Uterus (tissue), 2 donors: Measurements from ENCODE around the gene ACTBL2.

ENCODE experiments used
- POLR2A ChIP-seq, 2 donors: fragments of 450-650 bp; IDR thresholded peaks; one replicate each; pipeline ENCODE4 v1.6.1; 2016; ENCODE audit warnings: antibody characterized with exemption in 2 of 2, mild to moderate bottlenecking in 1 of 2, moderate library complexity in 1 of 2
- TF ChIP-seq, protein P1 (sequence below), 4 experiments: fragments of 200-600 bp in 2 of 4; fragments of 450-650 bp in 2 of 4; sonication (generic) in 2 of 4; IDR thresholded peaks; one replicate each; pipeline ENCODE4 v1.5.1; 2016 to 2019; ENCODE audit warnings: antibody characterized with exemption in 4 of 4, mild to moderate bottlenecking in 2 of 4, moderate library complexity in 1 of 4

GRCh38 chr5:57445006-57445704 lies 37.5 kb downstream of the ACTBL2 start:
- TF ChIP-seq, protein P1, sequence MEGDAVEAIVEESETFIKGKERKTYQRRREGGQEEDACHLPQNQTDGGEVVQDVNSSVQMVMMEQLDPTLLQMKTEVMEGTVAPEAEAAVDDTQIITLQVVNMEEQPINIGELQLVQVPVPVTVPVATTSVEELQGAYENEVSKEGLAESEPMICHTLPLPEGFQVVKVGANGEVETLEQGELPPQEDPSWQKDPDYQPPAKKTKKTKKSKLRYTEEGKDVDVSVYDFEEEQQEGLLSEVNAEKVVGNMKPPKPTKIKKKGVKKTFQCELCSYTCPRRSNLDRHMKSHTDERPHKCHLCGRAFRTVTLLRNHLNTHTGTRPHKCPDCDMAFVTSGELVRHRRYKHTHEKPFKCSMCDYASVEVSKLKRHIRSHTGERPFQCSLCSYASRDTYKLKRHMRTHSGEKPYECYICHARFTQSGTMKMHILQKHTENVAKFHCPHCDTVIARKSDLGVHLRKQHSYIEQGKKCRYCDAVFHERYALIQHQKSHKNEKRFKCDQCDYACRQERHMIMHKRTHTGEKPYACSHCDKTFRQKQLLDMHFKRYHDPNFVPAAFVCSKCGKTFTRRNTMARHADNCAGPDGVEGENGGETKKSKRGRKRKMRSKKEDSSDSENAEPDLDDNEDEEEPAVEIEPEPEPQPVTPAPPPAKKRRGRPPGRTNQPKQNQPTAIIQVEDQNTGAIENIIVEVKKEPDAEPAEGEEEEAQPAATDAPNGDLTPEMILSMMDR (IDR thresholded peaks at IDR 0.05): no peak
- TF ChIP-seq POLR2A (IDR thresholded peaks at IDR 0.05): no peak
